Smooth muscle cell (in vitro differentiated cells): ENCODE measurements around the gene G3BP2. TPM values are rescaled to one million over a fixed set of nuclear protein-coding genes. Genes with fewer than 3 reads are reported as not detected.

Experiments
- DNase-seq: peaks from one replicate; lab custom pipeline; 2025; ENCODE audit not compliant: unreplicated experiment; lab: John Stamatoyannopoulos, UW
- H2AFZ ChIP-seq: fragments of 200-600 bp; sonication (generic); 2 replicates; pipeline ENCODE4 v1.6.0; 2016; ENCODE audit warnings: antibody characterized with exemption, low read depth, mild to moderate bottlenecking
- H3F3A ChIP-seq: fragments of 200-600 bp; sonication (generic); 2 replicates; pipeline ENCODE4 v1.6.0; 2017; ENCODE audit warnings: antibody characterized with exemption, low read depth
- H3K27ac ChIP-seq: fragments of 200-600 bp; sonication (generic); 2 replicates; pipeline ENCODE4 v1.5.1; 2016; ENCODE audit warnings: low read depth, mild to moderate bottlenecking
- H3K27me3 ChIP-seq: fragments of 200-600 bp; sonication (generic); 2 replicates; pipeline ENCODE4 v1.6.1; 2016; ENCODE audit warnings: low read depth, mild to moderate bottlenecking
- H3K36me3 ChIP-seq: fragments of 200-600 bp; sonication (generic); 2 replicates; pipeline ENCODE4 v1.5.1; 2016; ENCODE audit warnings: low read depth
- H3K4me1 ChIP-seq: fragments of 200-600 bp; sonication (generic); 2 replicates; pipeline ENCODE4 v1.5.1; 2016; ENCODE audit warnings: low read depth
- H3K4me2 ChIP-seq: fragments of 200-600 bp; sonication (generic); 2 replicates; pipeline ENCODE4 v1.6.0; 2016; ENCODE audit warnings: mild to moderate bottlenecking
- H3K4me3 ChIP-seq: fragments of 200-600 bp; sonication (generic); 2 replicates; pipeline ENCODE4 v1.5.1; 2016; ENCODE audit warnings: mild to moderate bottlenecking
- H3K79me2 ChIP-seq: fragments of 200-600 bp; sonication (generic); 2 replicates; pipeline ENCODE4 v1.6.0; 2016; ENCODE audit warnings: low read depth, mild to moderate bottlenecking
- H3K9ac ChIP-seq: fragments of 200-600 bp; sonication (generic); 2 replicates; pipeline ENCODE4 v1.6.0; 2016; ENCODE audit warnings: low read depth
- H3K9me3 ChIP-seq: fragments of 200-600 bp; sonication (generic); replicated peaks from 2 replicates; pipeline ENCODE4 v1.5.1; 2016; ENCODE audit warnings: low read depth
- H4K20me1 ChIP-seq: fragments of 200-600 bp; sonication (generic); 2 replicates; pipeline ENCODE4 v1.6.0; 2016; ENCODE audit warnings: low read depth
- WGBS: methylation state at CpG from one replicate; pipeline ENCODE4 v1.1.7; 2016; ENCODE audit warnings: low lambda C conversion rate; 5-methylcytosine and 5-hydroxymethylcytosine counted together
- polyA plus RNA-seq: library from polyadenylated mRNA; unstranded; fragments of >200 nt; fragmentation: Nextera tagmentation; extraction: Ambion mirVana; gene quantifications from 2 replicates; pipeline ENCODE4 v1.2.1, GENCODE V29; 2016
- total RNA-seq: library from RNA; depleted of rRNA; stranded (reverse); fragments of >200 nt; gene quantifications from 2 replicates; pipeline ENCODE4 v1.2.3, GENCODE V29; 2014
- TF ChIP-seq, protein P1 (sequence below): fragments of 200-600 bp; sonication (generic); IDR thresholded peaks from 2 replicates; pipeline ENCODE4 v1.5.1; 2017; ENCODE audit warnings: borderline replicate concordance, mild to moderate bottlenecking, antibody characterized with exemption; ENCODE audit not compliant: insufficient read depth, poor library complexity, severe bottlenecking

Gene G3BP2
- total and polyA plus RNA-seq, 2 experiments from 2014 or later, result 84.5 to 149 TPM

DNA sequence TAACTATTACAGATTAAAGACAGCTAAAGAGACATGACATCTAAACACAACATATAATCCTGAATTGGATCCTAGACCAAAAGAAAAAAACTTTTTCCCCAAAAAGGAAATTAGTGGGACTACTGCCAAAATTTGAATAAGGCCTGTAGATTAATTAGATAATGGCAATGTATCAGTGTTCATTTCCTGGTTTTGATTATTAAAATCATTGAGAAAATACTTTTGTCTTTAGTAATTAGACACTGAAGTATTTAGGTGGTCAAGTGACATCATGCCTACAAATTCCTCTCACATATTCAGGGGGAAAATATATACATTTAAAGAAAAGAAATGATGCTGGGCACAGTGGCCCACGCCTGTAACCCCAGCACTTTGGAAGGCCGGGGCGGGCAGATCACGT is 40.8 kb upstream of the G3BP2 start:
- Histone ChIP-seq H3K4me2 (no peak overlapping the region), H4K20me1 (no peaks in the 10 kb centered on the region)
- WGBS, result 92% methylated on average over 4 of the region's 4 CpGs

DNA sequence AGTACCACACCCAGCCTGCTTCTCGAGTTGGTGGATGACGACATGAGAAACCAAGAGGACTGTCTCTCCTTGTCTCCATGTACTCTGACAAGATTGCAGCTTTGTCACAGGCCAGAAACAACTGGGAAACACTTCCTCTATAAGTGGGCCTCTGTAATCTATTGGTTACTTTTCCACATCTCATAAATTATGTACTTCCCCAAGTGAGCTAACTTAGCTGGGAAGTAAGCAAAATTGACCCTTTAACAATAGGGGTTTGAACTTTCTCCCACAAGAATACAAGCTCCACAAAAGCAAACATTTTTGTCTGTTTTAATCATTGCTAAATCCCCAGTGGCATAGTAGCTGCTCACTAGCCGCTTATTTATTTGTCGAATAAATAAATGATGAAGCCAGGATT is 37.0 kb upstream of the G3BP2 start:
- H3K27me3 ChIP-seq, result no peaks in the 10 kb centered on the region
- DNase-seq, result no peak
- no peaks in the 10 kb centered on the region for H3K36me3 ChIP-seq
- no peak overlapping the region for H3K4me3 ChIP-seq
- H3K4me1 ChIP-seq, result no peaks in the 10 kb centered on the region
- no peaks in the 10 kb centered on the region for H4K20me1 ChIP-seq
- TF ChIP-seq, protein P1, sequence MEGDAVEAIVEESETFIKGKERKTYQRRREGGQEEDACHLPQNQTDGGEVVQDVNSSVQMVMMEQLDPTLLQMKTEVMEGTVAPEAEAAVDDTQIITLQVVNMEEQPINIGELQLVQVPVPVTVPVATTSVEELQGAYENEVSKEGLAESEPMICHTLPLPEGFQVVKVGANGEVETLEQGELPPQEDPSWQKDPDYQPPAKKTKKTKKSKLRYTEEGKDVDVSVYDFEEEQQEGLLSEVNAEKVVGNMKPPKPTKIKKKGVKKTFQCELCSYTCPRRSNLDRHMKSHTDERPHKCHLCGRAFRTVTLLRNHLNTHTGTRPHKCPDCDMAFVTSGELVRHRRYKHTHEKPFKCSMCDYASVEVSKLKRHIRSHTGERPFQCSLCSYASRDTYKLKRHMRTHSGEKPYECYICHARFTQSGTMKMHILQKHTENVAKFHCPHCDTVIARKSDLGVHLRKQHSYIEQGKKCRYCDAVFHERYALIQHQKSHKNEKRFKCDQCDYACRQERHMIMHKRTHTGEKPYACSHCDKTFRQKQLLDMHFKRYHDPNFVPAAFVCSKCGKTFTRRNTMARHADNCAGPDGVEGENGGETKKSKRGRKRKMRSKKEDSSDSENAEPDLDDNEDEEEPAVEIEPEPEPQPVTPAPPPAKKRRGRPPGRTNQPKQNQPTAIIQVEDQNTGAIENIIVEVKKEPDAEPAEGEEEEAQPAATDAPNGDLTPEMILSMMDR, result no peak
- no peak overlapping the region for H3K27ac ChIP-seq
- H3K4me2 ChIP-seq, result no peak overlapping the region
- H3K9ac ChIP-seq, result no peak overlapping the region
- H3K9me3 ChIP-seq, result no peaks in the 10 kb centered on the region
- no peaks in the 10 kb centered on the region for H3F3A ChIP-seq
- 91% methylated on average over 4 of the region's 4 CpGs for WGBS
- H3K79me2 ChIP-seq, result no peaks in the 10 kb centered on the region
- H2AFZ ChIP-seq, result no peak overlapping the region

More for the DNA sequence above, 40.8 kb upstream of the G3BP2 start:
- Histone ChIP-seq H3F3A (peaks cover 3% of the 10 kb centered on the region), H3K9me3 (no peaks in the 10 kb centered on the region), H3K79me2 (no peaks in the 10 kb centered on the region), H3K27me3 (no peaks in the 10 kb centered on the region), H3K4me3 (no peak overlapping the region), H3K9ac (no peak overlapping the region), H3K36me3 (no peaks in the 10 kb centered on the region), H3K27ac (no peak overlapping the region), H2AFZ (no peak overlapping the region), H3K4me1 (no peaks in the 10 kb centered on the region)
- TF ChIP-seq, protein P1, result no peak
- no peak for DNase-seq

DNA sequence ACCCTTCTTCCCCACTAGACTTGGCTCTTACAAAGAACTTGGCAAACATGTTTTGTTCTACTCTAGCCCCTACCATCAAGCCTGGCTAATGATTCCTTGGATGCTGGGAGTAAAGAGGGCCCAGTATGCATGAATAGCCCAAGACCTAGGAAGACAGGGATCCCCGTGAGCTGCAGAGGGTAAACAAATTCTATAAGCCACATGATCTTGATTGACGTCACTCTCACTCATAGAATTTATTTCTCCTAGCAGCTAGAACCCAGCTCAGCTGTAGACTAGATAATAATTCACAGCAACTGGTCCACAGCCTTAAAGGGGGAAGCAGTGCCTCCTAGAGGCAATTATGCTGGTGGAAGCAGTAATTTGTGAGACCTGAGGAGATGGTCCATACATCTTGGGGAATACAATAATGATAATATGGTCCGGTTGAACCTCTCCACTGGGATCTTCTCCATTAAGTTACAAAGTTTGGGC is 35.0 kb upstream of the G3BP2 start:
- Histone ChIP-seq H3F3A (no peaks in the 10 kb centered on the region), H3K4me1 (peaks cover 4% of the 10 kb centered on the region), H3K9ac (no peak overlapping the region), H4K20me1 (no peaks in the 10 kb centered on the region), H2AFZ (no peak overlapping the region), H3K27ac (no peak overlapping the region), H3K4me2 (no peak overlapping the region), H3K9me3 (no peaks in the 10 kb centered on the region), H3K4me3 (no peak overlapping the region), H3K27me3 (no peaks in the 10 kb centered on the region), H3K79me2 (no peaks in the 10 kb centered on the region), H3K36me3 (no peaks in the 10 kb centered on the region)
- no peak for DNase-seq
- TF ChIP-seq, protein P1, result peak; percentile 7
- whole genome bisulfite sequencing, result 78% methylated on average over 3 of the region's 3 CpGs

DNA sequence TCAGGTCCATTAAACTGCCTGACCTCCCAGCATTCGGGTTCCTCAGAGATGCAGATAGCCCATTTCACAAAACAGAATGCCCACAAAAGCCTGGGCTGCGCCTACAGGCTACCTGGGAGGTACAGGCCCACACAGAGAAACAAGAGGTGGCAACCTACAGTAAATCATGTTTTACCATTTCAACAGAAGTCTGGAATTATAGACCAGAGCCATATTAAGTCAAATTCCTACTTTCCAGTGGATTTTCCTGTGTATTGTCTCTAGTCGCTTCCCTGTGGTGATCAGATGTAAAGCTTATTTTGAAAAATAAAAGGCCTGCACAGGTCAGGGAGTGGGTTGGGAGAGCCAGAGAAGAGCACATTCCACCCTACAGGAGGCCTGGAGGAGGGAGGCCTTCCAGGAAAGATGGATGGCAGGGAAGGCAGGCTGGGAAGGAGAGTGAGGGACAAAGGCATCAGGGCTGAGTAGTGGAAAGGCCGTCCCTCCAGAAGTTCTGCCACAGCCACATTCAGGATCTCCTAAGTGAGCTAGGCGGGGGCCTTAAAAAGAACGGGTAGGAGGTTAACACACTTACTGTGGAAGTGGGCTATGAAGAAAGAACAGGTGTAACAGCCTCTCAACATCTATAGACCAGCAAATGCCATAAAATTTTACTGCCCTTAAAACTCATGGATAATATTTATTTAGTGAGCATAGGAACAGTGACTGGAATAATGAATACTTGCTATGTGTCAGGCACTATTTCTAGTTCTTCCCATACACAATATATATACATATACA is 32.2 kb upstream of the G3BP2 start:
- no peaks in the 10 kb centered on the region for H4K20me1 ChIP-seq
- no peak overlapping the region for H2AFZ ChIP-seq
- H3K4me3 ChIP-seq, result no peak overlapping the region
- H3K36me3 ChIP-seq, result no peaks in the 10 kb centered on the region
- no peaks in the 10 kb centered on the region for H3K79me2 ChIP-seq
- H3F3A ChIP-seq, result no peaks in the 10 kb centered on the region
- no peak for DNase-seq
- H3K9ac ChIP-seq, result no peak overlapping the region
- H3K4me1 ChIP-seq, result peaks cover 4% of the 10 kb centered on the region
- no peak overlapping the region for H3K27ac ChIP-seq
- H3K4me2 ChIP-seq, result no peak overlapping the region
- TF ChIP-seq, protein P1, result no peak
- no peaks in the 10 kb centered on the region for H3K9me3 ChIP-seq
- 83% methylated on average over 6 of the region's 6 CpGs for WGBS
- H3K27me3 ChIP-seq, result no peaks in the 10 kb centered on the region
